GM19438 (cell line): Measurements from ENCODE around the gene CACNA1I.
"Not testable (repeated sequence)": the region's sequence is repeated elsewhere in the genome, so short reads cannot be mapped to it uniquely, and the experiment has no call there.

Experiments used
- ATAC-seq: cut with Tn5 transposase; IDR thresholded peaks from one replicate; pipeline ENCODE4 v1.9.1; 2021; ENCODE audit warnings: low read depth; ENCODE audit not compliant: unreplicated experiment

The CACNA1I gene

DNA sequence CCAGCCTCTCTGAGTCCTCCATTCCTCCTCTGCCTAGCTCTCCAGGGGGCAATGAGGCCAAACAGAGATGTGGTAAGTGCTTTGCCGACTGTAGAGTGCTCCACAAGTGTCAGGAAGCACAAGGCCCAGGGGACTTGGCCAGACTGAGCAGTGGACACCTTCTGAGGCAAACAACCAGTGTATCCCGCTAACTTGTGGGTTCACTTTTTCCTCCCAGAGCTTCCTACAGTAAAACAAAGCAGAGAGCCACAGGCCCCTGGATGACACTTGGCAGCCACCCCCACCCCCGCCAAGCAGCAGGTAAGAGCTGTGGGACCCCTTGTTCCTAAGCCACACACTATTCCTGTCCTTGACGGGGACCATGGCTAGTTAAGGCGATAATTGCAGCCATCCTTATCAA is 160.9 kb downstream of the CACNA1I start:
- no peak for ATAC-seq

DNA sequence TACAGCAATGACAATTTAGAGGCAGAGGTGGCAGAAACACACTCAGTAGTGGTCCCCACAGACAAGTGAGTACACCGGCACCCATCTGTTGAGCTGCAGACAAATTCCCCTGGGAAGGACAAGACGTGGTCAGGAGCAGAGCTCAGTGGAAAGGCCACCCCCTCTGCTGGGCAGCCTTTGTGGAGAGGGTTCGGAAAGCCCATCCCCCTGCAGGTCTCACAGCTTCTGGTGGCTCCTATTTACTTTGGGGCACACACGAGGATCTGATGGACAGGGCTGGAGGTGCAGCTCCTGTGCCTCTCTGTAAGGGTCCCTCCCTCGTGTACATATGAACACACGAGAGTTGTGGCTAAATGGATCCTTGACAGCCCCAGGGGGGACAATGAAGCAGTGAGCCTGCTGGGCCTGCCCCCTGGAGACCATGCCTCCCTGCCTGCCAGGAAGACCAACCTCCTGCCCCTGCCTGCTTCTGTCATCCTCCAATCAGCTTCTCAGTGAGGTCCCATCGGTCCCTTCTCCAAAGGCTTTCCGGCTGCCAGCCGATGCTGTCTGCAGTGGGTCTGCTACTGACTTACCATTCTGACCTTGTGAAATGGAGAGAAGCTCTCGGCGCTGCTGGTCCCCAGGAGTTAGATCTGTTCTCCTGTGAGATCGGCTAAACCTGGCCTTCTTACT is 161.5 kb downstream of the CACNA1I start:
- ATAC-seq: no peak

DNA sequence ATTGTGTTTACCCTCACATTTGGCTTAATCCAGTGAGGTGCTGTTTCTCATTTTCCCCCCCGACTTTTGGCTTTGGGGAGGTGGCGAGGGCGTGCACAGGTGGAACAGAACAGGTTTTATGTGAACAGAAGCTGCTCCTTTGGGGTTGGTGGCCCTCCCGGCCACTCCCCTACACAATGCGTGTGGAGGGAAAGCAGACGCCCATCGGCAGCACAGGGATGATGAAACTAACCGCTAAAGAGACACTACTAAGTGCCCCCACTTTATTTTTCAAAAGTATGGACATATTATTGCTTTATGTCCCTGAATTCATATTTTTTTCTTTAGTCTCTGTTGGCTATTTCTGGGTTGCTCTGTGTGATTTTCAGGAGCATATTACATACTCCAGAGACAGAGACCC is 162.1 kb downstream of the CACNA1I start:
- ATAC-seq: no peak

DNA sequence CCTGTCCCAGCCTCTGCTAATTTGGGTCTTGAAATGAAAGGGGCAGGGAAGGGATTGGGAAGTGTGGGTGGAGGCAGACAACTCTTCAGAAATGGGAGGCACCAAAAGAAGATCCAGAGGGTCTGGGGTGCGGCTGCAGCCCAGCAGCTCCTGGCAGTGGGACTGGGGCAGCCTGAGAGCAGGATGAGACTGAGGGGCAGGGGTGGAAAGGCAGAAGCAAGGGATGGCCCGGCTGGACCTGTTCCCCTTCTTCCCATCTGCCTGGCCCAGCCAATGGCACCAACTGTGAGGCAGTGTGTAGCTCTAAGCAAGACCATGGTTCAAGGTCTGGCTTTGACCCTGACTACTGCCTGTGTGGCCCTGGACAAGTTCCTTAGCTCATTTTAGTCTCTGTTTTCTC is 162.6 kb downstream of the CACNA1I start:
- ATAC-seq: no peak

DNA sequence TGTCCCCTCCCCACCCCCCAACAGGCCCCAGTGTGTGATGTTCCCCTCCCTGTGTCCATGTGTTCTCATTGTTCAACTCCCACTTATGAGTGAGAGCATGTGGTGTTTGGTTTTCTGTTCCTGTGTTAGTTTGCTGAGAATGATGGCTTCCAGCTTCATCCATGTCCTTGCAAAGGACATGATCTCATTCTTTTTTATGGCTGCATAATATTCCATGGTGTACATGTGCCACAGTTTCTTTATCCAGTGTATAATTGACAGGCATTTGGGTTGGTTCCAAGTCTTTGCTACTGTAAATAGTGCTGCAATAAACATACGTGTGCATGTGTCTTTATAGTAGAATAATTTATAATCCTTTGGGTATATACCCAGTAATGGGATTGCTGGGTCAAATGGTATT is 163.5 kb downstream of the CACNA1I start:
- ATAC-seq: not testable (repeated sequence)

DNA sequence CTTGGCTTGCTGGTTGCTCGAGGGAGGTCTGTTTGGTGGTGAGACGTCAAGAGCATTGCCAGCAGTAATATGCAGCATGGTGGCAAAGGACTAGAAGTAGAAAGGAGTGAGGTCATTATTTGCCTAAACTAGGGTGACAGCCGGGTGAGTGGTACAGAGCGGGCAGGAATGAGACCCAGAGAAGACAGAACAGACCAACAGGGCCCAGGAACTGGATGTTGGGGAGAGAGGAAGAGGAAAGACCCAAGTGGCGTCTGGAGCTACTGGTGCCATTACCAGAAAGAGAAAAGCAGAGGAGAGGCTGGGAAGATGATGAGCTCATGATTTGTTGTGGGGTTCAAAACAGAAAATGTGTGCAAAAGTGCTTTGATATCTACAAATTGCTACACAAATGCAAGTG is 164.3 kb downstream of the CACNA1I start:
- no peak for ATAC-seq

DNA sequence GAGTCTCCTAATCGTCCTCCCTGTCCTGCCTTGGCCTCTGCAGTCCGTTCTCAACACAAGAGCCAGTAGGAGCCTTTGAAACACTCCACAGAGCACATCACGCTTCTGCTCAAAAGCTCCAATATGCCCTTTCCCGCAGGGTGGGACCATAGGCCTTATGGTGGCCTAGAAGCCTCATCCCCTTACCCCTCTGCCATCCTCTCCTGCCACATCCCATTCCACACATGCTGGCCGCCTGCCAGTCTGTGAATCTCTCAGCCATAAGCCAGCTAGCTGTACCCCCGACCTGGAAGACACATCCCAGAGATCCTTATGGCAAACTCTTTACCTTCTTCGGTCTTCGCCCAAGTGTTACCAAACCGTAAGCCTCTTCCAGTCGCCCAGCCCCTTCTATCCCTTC is 165.2 kb downstream of the CACNA1I start:
- no peak for ATAC-seq

DNA sequence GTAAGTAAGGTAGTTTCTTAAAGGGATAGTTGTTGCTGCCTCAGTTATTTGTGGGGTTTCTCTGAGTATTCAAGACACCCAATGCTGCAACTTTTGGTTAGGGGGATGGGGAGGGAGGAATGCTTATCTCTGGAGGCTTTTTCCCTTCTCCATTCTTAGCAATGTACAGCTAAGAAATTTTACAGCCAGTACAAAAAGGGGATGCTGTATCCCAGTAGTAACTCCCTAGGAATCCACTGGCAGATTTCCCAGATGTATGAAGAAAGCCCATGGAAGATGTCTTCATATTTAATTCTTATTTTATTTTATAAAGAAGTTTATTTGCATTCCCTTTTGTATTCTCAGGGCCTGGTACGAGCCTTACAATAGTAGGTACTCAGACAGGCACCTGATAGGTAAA is 168.2 kb downstream of the CACNA1I start:
- no peak for ATAC-seq
